ENCODE results near the gene EFCC1.

DNA sequence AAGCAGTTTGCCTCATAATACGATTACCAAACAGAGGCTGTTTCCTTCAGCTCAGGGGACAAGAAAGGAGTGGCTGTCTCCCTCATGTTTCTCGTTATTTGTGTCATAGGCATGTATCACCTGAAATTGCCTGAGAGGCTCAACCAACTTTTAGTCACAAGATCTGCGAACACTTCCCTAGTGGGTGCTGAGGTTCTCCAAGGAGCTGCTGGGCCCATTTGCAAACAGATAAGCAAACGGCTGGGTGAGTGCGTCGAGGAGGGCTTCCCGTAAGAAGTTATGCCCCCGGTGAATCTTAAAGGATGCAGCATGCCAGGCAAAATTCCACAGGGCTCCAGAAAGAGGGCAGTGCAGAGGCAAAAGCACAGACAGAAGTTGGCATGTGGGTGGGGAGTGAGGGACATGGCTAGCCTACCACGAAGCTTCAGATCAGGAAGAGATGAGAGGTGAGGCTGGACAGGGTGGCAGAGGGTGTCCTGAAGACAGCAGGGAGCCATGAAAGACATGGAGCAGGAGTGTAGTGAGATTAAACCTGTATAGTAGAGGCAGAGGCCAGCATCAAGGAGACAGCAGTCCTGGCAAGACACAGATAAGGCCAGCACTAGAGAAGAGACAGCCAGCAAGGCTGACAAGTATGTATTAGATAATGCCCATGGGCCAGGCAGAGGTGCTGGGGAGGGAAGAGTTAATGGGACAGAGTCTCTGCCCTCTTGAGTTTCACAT lies 55.5 kb downstream of the EFCC1 start:
- TF ChIP-seq CTCF (IDR thresholded peaks at IDR 0.05) (no peak), POLR2A (IDR thresholded peaks at IDR 0.05) (no peak)
